ENCODE measurements around the gene PTK6.

- TF ChIP-seq EZH2 (IDR thresholded peaks at IDR 0.05; ENCODE audit: borderline replicate concordance, insufficient read depth, low read depth, low read length, poor library complexity, severe bottlenecking) (no peak), CTCF (IDR thresholded peaks at IDR 0.05) (no peak)
Measured at GRCh38 chr20:63567386-63568169, 30.4 kb upstream of the PTK6 start.
